Sigmoid colon (tissue), 7 donors: ENCODE results near the gene FTO. TPM values are rescaled to one million over a fixed set of nuclear protein-coding genes. Genes with fewer than 3 reads are reported as not detected.

Experiments used
- DNase-seq: peaks from one replicate; pipeline ENCODE4 v3.0.0-alpha.2; 2019
- H3K27ac ChIP-seq, 4 donors: fragments of 200-600 bp; sonication (generic); one replicate each; pipeline ENCODE4 v1.5.1; 2016 to 2019; ENCODE audit warnings: mild to moderate bottlenecking in 1 of 4
- H3K27me3 ChIP-seq, 3 donors: fragments of 200-600 bp; sonication (generic); one replicate each; pipeline ENCODE4 v1.5.1; 2019; ENCODE audit warnings: mild to moderate bottlenecking in 1 of 3
- H3K36me3 ChIP-seq, 4 donors: fragments of 200-600 bp; sonication (generic); one replicate each; pipeline ENCODE4 v1.5.1; 2016 to 2019
- H3K4me1 ChIP-seq, 4 donors: fragments of 200-600 bp; sonication (generic); one replicate each; pipeline ENCODE4 v1.5.1; 2017 to 2019
- H3K4me3 ChIP-seq, 4 donors: fragments of 200-600 bp; sonication (generic); one replicate each; pipeline ENCODE4 v1.5.1; 2017 to 2019; ENCODE audit warnings: mild to moderate bottlenecking in 2 of 4, moderate library complexity in 1 of 4
- H3K9me3 ChIP-seq, 4 donors: fragments of 200-600 bp in 3 of 4; sonication (generic) in 3 of 4; one replicate each; pipeline versions ENCODE4 v1.5.1 to v1.6.1; 2013 to 2019
- EP300 ChIP-seq, 4 donors: sonication (generic); formaldehyde crosslinking; IDR thresholded peaks; one replicate each; pipeline ENCODE4 v1.6.1; 2017; ENCODE audit warnings: antibody characterized with exemption in 4 of 4
- POLR2A ChIP-seq, 2 donors: fragments of 450-650 bp; IDR thresholded peaks; one replicate each; pipeline ENCODE4 v1.6.1; 2016; ENCODE audit warnings: antibody characterized with exemption in 2 of 2, mild to moderate bottlenecking in 2 of 2, moderate library complexity in 2 of 2
- POLR2AphosphoS5 ChIP-seq, 4 donors: sonication (generic); formaldehyde crosslinking; IDR thresholded peaks; one replicate each; pipeline ENCODE4 v1.6.1; 2017; ENCODE audit warnings: antibody characterized with exemption in 4 of 4
- WGBS, 2 donors: extraction: QIAGEN DNeasy Blood & Tissue Kit; methylation state at CpG; one replicate each; pipeline ENCODE4 v1.1.7; 2013; 5-methylcytosine and 5-hydroxymethylcytosine counted together
- intact Hi-C: fragments of 100-400 bp; cut with DNase I; formaldehyde crosslinking; loops from one replicate; pipeline ENCODE4 v1.15.1; 2023
- polyA plus RNA-seq, 3 donors: library from polyadenylated mRNA; stranded (reverse); fragments of 200-250 nt; gene quantifications; one replicate each; pipeline ENCODE4 v1.2.3, GENCODE V29; 2013
- total RNA-seq, 4 donors: library from RNA; depleted of rRNA; stranded (reverse); fragments of >200 nt; gene quantifications; one replicate each; pipeline ENCODE4 v1.1.0, GENCODE V29; 2016
- TF ChIP-seq, protein P1 (sequence below), 4 experiments: fragments of 450-650 bp in 3 of 4; fragments of 200-600 bp in 1 of 4; IDR thresholded peaks; one replicate each; pipeline ENCODE4 v1.5.1; 2016 to 2019; ENCODE audit warnings: antibody characterized with exemption in 4 of 4, mild to moderate bottlenecking in 3 of 4, moderate library complexity in 2 of 4
- donor health status: healthy with polysubstance abuse.
- donor health status: Bipolar disorder and iron deficiency.
- donor health status: healthy.

FTO gene
- total and polyA plus RNA-seq, 7 donors: 9.9 to 97.2 (median 77.8) TPM

DNA sequence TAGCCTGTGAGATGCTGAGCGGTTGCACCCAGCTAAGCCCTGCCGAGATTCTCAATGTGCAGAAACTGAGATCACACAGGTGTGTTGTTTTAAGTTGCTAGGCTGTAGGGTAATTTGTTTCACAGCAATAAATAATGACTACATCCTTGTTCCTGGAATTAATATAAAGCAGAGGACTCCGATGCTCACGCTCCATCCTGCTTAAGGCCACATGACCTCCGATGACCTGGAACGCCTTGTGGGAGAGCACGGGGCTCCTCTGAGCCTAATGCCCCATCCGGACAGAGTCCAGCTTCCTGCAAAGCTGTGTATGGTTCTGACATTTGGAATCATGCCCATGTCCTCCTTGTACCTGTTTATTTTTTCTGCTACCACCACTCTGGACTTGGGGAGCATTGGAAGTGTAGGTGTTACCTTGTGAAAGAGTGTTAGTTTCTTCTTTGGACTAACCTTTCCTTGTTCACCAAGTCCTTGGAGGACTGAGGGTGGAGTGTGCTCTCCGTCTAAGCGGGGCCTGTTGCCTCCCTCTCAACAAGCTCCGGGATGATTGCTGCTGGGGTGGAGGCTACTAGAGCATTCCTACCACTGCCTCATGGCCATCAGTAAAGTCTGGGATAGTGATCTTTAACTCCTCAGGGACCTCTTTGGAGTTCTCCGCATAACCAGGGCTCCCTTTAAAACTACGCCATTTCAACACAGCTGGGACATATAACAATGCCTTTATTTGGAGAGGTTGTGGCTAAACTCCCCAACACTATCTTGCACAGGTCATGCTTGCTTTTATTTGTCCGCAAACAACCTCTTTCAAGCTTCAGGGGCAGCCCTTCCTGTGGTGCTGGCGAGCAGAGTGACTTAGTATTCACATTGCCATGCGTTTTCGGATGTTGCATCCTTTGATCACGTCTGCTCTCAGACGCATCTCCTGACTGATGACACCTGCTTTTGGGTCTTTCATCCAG lies 457.3 kb downstream of the FTO start:
- intact Hi-C loops: no loop called here
- no peak for DNase-seq
- Histone ChIP-seq H3K27ac (no peak overlapping the region), H3K27me3 (peaks cover 0 to 5% (median 0%) of the 10 kb centered on the region in 3 donors), H3K4me3 (no peak overlapping the region), H3K4me1 (no peaks in the 10 kb centered on the region), H3K9me3 (no peaks in the 10 kb centered on the region), H3K36me3 (no peaks in the 10 kb centered on the region)
- no peak for TF ChIP-seq EP300 (IDR thresholded peaks at IDR 0.05)
- TF ChIP-seq, protein P1, sequence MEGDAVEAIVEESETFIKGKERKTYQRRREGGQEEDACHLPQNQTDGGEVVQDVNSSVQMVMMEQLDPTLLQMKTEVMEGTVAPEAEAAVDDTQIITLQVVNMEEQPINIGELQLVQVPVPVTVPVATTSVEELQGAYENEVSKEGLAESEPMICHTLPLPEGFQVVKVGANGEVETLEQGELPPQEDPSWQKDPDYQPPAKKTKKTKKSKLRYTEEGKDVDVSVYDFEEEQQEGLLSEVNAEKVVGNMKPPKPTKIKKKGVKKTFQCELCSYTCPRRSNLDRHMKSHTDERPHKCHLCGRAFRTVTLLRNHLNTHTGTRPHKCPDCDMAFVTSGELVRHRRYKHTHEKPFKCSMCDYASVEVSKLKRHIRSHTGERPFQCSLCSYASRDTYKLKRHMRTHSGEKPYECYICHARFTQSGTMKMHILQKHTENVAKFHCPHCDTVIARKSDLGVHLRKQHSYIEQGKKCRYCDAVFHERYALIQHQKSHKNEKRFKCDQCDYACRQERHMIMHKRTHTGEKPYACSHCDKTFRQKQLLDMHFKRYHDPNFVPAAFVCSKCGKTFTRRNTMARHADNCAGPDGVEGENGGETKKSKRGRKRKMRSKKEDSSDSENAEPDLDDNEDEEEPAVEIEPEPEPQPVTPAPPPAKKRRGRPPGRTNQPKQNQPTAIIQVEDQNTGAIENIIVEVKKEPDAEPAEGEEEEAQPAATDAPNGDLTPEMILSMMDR (IDR thresholded peaks at IDR 0.05): no peak
- WGBS, 2 donors: 75 to 80% methylated on average over 19 of the region's 19 CpGs

DNA sequence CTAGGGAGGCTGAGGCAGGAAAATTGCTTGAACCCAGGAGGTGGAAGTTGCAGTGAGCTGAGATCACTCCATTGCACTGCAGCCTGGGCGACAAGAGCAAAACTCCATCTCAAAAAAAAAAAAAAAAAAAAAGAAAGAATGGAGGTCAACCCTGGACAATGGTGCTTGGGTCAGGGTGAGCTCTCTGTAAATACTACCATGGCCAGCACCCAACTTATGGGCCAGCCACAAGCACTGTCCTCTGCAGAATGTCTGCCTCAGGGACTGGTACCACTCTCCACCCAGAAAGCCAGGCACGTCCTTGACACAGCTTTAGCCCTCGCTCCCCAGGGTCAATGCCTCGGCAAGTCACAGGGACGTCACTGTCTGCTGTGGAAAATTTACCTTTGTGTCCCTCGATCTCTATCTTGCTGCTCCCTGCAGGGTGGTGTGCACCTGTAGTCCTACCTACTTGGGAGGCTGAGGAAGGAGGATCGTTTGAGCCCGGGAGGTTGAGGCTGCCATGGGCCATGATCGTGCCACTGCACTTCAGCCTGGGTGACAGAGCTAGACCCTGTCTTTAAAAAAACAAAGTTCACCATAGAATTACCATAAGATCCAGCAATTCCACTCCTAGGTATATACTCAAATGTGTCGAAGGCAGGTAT lies 459.4 kb downstream of the FTO start:
- WGBS, 2 donors: 90% methylated on average over 10 of the region's 10 CpGs
- intact Hi-C loops: no loop called here
- Histone ChIP-seq H3K4me3 (no peak overlapping the region), H3K27me3 (peaks cover 0 to 5% (median 0%) of the 10 kb centered on the region in 3 donors), H3K4me1 (no peaks in the 10 kb centered on the region), H3K36me3 (no peaks in the 10 kb centered on the region), H3K9me3 (no peaks in the 10 kb centered on the region), H3K27ac (no peak overlapping the region)
- TF ChIP-seq, protein P1 (IDR thresholded peaks at IDR 0.05): no peak
- DNase-seq: peak; percentile 43

DNA sequence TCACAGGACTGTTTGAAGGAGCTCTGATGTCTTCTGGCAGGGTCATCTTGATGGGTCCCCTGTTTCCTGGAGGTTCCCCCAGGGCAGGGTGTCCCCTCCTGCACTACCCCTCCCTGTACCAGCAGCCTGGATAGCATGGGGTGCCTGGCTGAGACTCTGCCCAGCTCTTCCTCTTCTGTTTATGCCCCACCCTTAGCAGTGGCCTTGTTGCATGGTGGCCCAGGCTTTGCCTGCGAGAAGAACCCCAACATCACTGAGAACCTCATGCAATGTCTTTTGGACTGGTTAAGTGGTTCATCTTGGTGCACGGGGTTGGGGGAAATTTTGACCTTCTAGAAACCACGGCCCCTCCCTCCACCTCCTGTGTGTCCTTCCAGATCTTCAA lies 460.8 kb downstream of the FTO start:
- Histone ChIP-seq H3K27me3 (peaks cover 0 to 5% (median 0%) of the 10 kb centered on the region in 3 donors), H3K27ac (no peak overlapping the region), H3K4me3 (no peak overlapping the region), H3K9me3 (no peaks in the 10 kb centered on the region), H3K36me3 (no peaks in the 10 kb centered on the region), H3K4me1 (no peaks in the 10 kb centered on the region)
- intact Hi-C loops: no loop called here
- WGBS, 2 donors: 84 to 88% methylated on average over 3 of the region's 3 CpGs
- peak; percentile 20 for DNase-seq
- TF ChIP-seq POLR2AphosphoS5 (IDR thresholded peaks at IDR 0.05): no peak
- TF ChIP-seq EP300 (IDR thresholded peaks at IDR 0.05): no peak
- TF ChIP-seq, protein P1 (IDR thresholded peaks at IDR 0.05): no peak
- TF ChIP-seq POLR2A (IDR thresholded peaks at IDR 0.05): no peak

DNA sequence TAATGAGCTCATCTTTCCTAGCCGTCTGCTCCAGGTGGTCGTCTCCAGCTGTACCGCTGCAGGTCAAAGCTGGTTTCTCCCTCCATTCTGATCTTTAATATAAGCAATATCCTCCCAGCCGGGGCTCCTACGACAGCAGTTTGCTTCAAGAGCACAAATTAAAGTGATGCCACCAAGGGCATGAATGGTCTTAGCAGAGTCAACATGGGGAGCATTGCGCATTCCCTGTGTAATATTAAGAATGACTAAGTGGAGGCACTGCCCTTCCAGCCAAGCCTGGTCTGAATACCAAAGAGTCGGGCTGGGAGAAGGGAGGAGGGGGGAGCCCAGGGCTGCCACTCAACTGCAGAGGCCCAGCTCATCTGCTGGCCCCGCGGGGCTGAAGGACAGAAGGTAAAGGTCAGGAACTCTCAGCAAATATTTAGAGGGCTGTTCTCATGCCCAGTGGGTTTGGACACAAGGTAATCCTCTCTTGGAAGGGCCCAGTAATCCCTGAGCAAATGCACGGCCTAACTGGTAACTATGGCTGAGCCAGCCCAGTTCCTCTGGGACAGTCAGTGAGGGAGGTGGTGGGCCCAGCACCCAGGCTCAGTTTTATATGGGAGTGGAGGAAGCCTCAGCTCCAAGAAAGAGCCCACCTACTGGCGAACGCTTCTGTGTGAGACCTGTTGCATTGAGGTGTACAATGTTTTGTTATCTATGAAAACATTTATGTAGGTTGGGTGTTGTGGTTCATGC lies 461.4 kb downstream of the FTO start:
- WGBS, 2 donors: 86 to 90% methylated on average over 12 of the region's 12 CpGs
- TF ChIP-seq POLR2A (IDR thresholded peaks at IDR 0.05) (no peak), POLR2AphosphoS5 (IDR thresholded peaks at IDR 0.05) (no peak), EP300 (IDR thresholded peaks at IDR 0.05) (no peak)
- TF ChIP-seq, protein P1 (IDR thresholded peaks at IDR 0.05): no peak
- peaks cover 0 to 5% (median 0%) of the 10 kb centered on the region in 3 donors for H3K27me3 ChIP-seq
- H3K9me3 ChIP-seq: no peaks in the 10 kb centered on the region
- no peaks in the 10 kb centered on the region for H3K4me1 ChIP-seq
- DNase-seq: peak; percentile 12
- intact Hi-C loops: no loop called here
- H3K4me3 ChIP-seq: no peak overlapping the region
- H3K36me3 ChIP-seq: no peaks in the 10 kb centered on the region
- H3K27ac ChIP-seq: no peak overlapping the region
